NCI-H82 (cell line): ENCODE measurements around the gene PUDP.
"Not testable (repeated sequence)": the region's sequence is repeated elsewhere in the genome, so short reads cannot be mapped to it uniquely, and the experiment has no call there.

ENCODE experiments used
- DNase-seq: peaks from one replicate; lab custom pipeline; 2025; lab: John Stamatoyannopoulos, UW

The PUDP gene

GRCh38 chrX:7074148-7074907 lies 73.6 kb downstream of the PUDP start:
- DNase-seq: no peak

GRCh38 chrX:7073336-7073735 lies 74.6 kb downstream of the PUDP start:
- DNase-seq: no peak

DNA sequence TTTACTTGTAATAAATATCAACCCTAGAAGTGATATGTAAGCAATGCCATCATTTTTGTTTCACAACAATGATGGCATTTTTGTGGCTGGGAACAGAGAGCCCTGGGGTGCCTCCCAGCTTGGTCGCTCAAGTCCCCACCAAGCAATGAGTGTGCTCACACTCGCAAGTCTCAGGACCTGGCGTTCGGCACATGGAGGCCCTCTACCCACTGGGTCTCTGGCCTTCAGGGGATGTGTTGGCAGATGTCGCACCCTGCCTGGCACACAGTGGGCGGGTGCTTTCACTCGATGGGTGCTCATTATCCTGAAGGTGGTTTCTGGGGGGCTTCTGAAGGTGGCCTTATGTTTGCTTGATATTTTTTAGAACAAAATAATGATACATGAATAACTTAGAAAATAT lies 75.1 kb downstream of the PUDP start:
- no peak for DNase-seq

GRCh38 chrX:7071390-7071789 lies 76.6 kb downstream of the PUDP start:
- DNase-seq: no peak

DNA sequence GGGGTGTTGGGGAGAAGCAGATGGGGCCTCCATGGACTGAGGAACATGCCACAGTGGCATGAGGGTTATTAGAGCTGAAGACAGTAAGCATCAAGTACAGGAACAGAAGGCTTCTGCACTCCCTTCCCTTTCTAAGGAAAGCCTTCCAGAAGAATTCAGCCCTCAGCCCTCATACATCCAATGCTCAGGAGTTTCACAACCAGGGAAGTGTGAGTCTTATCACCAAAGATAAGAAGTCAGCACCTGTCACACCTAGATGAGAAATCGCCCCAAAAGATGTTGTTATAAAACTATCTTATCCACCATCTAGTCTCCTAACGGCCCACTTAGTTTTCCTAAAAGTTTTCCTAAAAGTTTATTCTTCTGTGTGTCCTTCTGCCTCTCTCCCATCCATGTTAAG lies 78.4 kb downstream of the PUDP start:
- DNase-seq: no peak

DNA sequence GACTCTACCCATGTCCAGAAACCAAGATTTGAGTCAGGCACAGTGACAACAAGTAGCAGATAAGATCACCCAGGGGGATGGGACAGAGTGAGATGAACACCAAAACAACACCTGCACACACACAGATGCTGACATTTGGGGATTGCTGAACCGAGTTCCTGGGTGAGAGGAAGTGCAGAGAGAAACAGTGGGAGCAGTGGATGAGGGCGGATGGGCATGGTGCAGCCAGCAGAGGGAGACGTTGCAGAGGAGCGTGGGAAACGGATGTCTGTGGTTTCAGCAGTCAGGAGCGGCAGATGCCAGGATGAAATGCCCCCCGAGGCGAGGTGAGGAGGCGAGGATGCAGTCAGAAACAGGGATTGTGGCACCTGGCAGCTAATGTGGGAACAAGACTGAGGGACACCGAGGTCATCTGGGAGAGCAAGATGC lies 79.0 kb downstream of the PUDP start:
- DNase-seq: no peak

DNA sequence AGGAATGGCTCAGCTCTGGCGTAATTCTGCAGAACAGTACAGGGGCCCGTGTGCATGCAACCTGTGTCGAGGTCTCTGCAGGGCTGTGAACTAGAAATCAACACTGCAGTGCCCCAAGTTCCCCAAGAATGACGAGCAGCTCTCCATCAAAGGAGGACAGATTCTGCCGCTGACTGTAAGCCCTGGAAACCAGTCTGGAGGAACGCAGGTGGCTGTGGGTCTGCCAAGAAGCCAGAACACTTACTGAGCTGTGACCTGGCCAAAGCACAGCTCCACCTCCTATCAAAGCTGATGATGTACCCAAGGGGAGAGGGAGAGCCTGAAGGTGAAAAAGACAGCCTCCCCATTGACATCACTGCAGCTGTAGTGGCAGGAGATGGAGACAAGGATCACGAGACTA lies 80.7 kb downstream of the PUDP start:
- no peak for DNase-seq

- no peak for DNase-seq
Measured at GRCh38 chrX:7065473-7065872, 82.5 kb downstream of the PUDP start.

- no peak for DNase-seq
Measured at GRCh38 chrX:7062903-7063302, 85.0 kb downstream of the PUDP start.

DNA sequence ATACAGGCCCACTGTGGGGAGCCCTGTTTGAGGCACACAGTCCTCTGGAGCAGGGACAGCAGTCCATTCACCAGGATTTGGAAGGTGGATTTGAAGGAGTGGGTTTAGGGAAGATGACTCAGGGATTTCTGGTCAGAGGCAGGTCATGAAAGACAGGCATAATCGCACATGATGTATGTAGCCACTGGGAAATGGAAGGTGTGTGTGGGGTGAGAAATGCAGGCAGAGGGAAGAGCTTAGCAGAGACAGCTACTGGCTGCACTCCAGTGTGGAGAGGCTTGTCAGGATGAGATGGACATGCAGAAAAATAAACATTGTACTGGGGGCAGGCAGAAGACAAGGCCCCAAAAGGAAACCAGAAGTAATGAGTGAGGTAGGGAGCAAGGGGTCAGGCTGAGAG lies 85.7 kb downstream of the PUDP start:
- no peak for DNase-seq

GRCh38 chrX:7061429-7061828 lies 86.5 kb downstream of the PUDP start:
- DNase-seq: no peak

DNA sequence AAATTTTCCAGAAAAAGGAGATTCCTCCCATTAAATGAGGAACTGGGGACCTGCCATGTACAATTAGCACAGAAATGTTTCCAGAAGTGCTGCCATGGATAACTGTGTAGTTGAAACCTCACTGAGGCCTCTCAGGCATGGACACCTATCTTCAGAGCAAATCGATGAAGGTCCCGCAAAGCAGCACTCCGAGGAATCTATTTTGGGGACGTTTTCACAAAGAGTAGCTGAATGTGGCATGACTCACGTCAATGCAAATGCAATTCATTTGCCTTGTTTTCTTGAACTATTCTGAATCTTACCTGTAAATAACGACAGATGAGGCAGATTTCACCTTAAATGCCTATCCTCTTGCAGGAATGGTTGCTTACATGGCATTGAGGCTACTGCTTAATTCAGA lies 87.5 kb downstream of the PUDP start:
- no peak for DNase-seq

DNA sequence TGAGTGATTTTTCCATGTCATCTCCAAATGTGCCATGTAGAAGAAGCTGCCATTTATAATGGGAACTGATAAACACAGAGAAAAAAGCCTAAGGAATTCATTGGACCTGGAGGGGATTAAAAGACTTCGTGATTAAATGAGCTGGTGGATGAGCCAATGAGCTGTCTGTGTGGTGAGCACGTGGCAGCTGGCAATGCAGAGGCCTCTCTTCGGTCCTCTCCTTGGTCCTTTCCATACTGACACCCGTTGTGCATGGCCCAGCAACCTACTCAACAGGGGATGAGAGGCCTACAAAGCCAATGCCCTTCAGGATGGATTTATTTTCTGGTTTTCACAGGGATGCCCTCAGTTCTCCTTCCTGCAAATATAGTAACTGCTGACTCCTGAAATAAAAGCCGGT lies 88.1 kb downstream of the PUDP start:
- no peak for DNase-seq

DNA sequence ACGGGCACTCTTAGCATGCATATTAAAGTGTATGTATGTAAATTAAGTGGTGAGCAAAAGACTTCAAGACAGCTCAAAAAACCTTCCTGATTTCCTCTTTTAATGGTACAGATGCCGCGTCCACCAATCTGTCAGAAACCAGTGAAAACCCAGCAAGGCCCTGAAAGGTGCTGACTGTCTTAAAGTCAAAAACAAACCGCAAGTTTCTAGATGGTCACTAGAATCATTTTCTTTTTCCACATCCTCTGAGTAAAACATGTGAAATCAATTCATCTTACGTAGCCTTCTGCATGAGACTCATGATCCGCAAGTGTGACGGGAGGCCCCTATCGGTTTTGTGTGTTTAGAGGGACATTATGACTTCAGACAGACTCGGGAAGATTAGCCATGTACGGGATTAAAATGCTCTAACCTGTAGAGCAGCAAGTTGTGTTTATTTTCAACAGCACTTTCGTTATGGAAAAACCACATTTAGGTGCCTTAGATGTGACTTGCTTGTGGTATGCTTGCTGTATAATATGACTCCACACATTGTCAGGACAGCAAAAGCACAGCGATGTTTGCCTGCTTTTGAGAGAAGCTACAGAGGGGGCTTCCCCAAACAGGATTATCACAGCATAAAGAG lies 88.6 kb downstream of the PUDP start:
- no peak for DNase-seq

DNA sequence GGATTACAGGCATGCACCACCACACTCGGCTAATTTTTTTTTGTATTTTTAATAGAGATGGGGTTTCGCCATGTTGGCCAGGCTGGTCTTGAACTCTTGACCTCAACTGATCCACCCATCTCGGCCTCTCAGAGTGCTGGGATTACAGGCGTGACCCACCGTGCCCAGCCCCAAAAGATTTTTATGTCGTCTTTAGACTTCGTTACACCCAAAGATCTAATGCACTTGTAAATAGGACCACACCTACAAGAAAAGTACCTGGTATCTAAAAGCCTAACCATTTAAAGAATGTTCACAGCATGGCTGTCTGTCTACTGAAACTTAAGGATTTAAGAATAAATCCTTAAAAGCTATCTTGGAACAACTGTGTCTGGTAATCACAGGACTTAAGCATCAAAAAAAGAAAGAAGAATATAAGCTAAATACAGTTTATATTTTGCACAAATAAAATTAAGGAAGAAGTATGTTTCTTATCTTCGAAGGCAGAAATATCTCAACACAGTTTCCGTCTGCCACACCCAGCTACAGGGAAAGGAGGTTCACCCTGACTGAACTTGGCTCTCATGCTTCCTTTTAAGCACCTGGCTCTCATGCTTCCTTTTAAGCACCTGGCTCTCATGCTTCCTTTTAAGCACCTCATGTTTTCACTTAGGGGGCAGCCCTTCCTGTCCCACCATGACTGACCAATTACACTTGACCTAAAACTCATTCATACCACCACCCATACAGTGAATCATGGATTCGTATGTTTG lies 92.4 kb downstream of the PUDP start:
- DNase-seq: no peak

DNA sequence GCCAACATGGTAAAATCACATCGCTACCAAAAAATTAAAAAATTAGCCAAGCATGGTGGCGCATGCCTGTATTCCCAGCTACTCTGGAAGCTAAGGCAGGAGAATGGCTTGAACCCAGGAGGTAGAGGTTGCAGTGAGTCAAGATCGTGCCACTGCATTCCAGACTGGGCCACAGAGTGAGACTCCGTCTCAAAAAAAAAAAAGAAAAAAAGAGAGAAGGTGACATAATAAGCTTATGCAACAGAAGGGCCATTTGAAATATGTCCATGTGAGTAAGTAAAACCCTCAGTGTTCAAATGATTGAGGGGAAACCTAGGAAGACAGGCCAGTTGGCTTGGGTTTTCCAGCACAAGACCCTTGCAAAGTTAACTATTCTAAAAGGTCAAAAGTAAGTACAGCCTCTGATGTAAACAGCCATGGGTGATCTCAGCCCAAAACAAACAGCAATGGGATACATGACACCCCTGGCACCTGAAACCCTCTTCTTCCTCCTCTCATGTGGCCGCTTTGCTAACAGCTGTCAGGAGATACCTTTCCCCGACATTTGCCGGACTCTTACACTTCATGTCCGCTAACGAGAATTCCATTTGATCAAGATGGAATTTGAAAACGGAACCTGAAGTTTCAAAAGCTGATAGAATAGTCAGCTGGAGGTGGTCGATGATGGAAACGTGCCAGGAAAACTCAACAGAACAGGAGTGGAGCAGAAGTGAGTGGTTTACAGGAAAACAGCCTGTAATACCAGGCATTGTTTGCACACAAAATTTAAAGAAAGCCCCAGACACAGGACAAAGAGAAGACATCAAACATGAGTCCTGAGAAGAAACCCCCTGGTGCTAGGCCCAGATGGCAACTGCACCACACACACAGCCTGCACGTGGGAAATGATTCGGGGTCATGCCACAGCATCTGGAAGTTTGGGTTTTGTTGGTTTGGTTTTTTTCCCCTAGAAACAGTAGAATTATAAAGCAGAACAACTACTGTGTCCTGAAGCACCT lies 93.4 kb downstream of the PUDP start:
- DNase-seq: no peak

GRCh38 chrX:7052541-7052940 lies 95.4 kb downstream of the PUDP start:
- no peak for DNase-seq

GRCh38 chrX:7050271-7050670 lies 97.7 kb downstream of the PUDP start:
- DNase-seq: no peak

GRCh38 chrX:7047951-7048350 lies 100.0 kb downstream of the PUDP start:
- peak; percentile 8 for DNase-seq

DNA sequence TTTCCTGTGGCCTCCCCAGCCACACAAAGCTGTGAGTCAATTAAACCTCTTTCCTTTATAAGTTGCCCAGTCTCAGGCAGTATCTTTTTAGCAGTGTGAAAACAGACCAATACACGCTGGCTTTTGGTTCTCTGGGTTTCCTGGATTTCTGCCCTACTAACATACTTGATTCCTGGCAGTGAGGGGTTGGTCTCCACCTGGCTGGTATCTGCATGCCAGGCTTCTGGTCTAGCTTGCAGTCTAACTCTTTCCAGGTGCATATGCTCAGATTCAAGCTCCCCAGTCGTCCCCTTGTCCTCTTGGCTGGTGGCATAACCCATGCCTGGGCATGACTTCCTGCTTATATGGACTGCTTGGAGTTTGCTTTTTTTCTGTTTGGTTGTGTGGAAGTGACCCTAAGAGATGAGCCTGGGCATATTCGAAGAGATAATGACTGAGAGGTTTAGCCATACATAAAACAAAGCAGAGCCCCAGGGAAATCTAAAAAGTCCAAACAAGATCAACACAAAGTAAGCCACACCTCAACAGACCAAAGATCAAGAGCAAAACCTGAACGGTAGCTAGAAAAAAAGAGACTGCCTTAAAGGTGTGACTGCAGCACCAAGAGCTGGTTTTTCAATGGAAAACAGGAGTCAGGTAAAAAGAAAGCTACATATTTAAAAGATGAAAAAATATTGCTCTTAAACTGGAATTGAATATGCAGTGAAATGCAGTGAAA lies 102.6 kb downstream of the PUDP start:
- DNase-seq: no peak

DNA sequence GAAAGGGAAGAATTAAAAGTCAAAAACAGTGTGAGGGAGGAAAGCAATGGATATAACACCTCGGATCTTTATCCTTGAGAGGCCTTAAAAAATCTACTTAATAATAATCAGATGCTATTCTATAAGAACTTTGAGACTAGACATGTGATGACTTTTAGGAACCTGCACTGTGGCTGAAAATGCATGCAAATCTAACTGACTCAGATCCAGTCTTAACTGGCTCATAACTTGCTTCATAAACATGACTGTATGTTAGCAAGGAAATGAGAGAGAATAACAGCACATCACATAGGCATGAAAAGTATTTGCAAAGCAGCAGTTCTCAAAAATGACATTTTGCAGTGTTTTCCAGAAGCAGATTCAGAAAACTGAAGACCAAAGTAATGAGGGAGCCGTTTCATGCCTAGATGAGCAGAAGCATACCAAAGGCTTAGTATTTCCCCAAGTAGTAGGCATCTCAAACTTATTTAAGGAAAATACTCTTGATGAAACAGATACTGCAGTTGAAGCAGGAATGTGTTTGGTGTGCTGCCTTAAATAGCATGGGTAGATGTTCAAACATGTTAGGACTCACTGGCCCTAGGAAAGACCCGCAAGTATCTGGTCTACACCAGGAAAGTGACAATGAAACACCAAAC lies 104.0 kb downstream of the PUDP start:
- not testable (repeated sequence) for DNase-seq
